Measurements from ENCODE around the gene CSRP3.
A peak's percentile ranks its signal among the peaks of the same experiment; 100 is the strongest.

The CSRP3 gene

DNA sequence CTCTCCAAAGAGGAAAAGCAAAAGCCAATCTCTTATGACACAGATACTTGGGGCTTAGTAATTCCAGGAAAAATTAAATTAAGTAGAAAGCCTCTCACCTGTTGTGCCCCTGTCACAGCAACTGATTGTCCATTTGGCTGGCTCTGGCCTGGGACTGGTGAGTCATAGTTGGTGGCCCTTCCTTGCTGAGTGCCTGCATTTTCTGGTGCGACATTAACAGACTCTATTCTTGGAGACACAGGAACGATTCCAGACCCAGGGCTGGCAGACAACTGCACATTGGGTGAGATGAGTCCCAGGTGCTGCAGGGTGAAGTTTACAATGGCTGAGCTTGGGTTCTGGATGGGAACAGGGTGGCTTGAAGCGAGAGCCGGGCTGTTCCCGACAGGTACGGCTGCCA, 23.3 kb upstream of the CSRP3 start:
- H3K36me3 ChIP-seq (ENCODE audit: control insufficient read depth in 2 of 2, insufficient read depth in 1 of 2, low read length in 2 of 2), result peaks cover 8 to 58% of the 10 kb centered on the region in 2 experiments
- CTCF ChIA-PET, result no interaction called here
- H3K4me1 ChIP-seq (ENCODE audit: control insufficient read depth, insufficient read depth, low read length), result no peaks in the 10 kb centered on the region
- POLR2A ChIA-PET, result no interaction called here
- no peaks in the 10 kb centered on the region for H3K9me3 ChIP-seq (ENCODE audit: control insufficient read depth, insufficient read depth, low read depth, low read length)
- TF ChIP-seq ZNF776 (tag by site-specific recombination; IDR thresholded peaks at IDR 0.05; ENCODE audit: borderline replicate concordance) (no peak), ZNF768 (tag by site-specific recombination; IDR thresholded peaks at IDR 0.05) (no peak), KLF10 (tag by site-specific recombination; IDR thresholded peaks at IDR 0.05) (no peak), ZSCAN16 (tag by site-specific recombination; IDR thresholded peaks at IDR 0.05) (no peak), ZNF138 (tag by site-specific recombination; IDR thresholded peaks at IDR 0.05; ENCODE audit: borderline replicate concordance) (no peak), PRDM1 (tag by site-specific recombination; IDR thresholded peaks at IDR 0.05) (no peak), ZNF18 (tag by site-specific recombination; IDR thresholded peaks at IDR 0.05) (no peak), ZNF416 (tag by site-specific recombination; IDR thresholded peaks at IDR 0.05) (no peak), ZNF521 (tag by site-specific recombination; IDR thresholded peaks at IDR 0.05) (no peak), ZNF677 (tag by site-specific recombination; IDR thresholded peaks at IDR 0.05) (no peak), ZNF266 (tag by site-specific recombination; IDR thresholded peaks at IDR 0.05; ENCODE audit: low read depth) (no peak)
- TF ChIP-seq, protein P1, sequence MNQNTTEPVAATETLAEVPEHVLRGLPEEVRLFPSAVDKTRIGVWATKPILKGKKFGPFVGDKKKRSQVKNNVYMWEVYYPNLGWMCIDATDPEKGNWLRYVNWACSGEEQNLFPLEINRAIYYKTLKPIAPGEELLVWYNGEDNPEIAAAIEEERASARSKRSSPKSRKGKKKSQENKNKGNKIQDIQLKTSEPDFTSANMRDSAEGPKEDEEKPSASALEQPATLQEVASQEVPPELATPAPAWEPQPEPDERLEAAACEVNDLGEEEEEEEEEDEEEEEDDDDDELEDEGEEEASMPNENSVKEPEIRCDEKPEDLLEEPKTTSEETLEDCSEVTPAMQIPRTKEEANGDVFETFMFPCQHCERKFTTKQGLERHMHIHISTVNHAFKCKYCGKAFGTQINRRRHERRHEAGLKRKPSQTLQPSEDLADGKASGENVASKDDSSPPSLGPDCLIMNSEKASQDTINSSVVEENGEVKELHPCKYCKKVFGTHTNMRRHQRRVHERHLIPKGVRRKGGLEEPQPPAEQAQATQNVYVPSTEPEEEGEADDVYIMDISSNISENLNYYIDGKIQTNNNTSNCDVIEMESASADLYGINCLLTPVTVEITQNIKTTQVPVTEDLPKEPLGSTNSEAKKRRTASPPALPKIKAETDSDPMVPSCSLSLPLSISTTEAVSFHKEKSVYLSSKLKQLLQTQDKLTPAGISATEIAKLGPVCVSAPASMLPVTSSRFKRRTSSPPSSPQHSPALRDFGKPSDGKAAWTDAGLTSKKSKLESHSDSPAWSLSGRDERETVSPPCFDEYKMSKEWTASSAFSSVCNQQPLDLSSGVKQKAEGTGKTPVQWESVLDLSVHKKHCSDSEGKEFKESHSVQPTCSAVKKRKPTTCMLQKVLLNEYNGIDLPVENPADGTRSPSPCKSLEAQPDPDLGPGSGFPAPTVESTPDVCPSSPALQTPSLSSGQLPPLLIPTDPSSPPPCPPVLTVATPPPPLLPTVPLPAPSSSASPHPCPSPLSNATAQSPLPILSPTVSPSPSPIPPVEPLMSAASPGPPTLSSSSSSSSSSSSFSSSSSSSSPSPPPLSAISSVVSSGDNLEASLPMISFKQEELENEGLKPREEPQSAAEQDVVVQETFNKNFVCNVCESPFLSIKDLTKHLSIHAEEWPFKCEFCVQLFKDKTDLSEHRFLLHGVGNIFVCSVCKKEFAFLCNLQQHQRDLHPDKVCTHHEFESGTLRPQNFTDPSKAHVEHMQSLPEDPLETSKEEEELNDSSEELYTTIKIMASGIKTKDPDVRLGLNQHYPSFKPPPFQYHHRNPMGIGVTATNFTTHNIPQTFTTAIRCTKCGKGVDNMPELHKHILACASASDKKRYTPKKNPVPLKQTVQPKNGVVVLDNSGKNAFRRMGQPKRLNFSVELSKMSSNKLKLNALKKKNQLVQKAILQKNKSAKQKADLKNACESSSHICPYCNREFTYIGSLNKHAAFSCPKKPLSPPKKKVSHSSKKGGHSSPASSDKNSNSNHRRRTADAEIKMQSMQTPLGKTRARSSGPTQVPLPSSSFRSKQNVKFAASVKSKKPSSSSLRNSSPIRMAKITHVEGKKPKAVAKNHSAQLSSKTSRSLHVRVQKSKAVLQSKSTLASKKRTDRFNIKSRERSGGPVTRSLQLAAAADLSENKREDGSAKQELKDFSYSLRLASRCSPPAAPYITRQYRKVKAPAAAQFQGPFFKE (tag by site-specific recombination; IDR thresholded peaks at IDR 0.05; ENCODE audit: borderline replicate concordance), result no peak
- no peak overlapping the region for H3K4me3 ChIP-seq (ENCODE audit: low read depth, low read length)
- H3K27ac ChIP-seq (ENCODE audit: extremely low read depth, low read depth, low read length), result no peak overlapping the region

GRCh38 chr11:19220903-19221724, 19.3 kb upstream of the CSRP3 start:
- Histone ChIP-seq H3K9me3 (ENCODE audit: control insufficient read depth, insufficient read depth, low read depth, low read length) (no peaks in the 10 kb centered on the region), H3K4me3 (ENCODE audit: low read depth, low read length) (no peak overlapping the region), H3K27ac (ENCODE audit: extremely low read depth, low read depth, low read length) (no peak overlapping the region), H3K4me1 (ENCODE audit: control insufficient read depth, insufficient read depth, low read length) (no peaks in the 10 kb centered on the region; the same call in 1 of the 2 replicates), H3K36me3 (ENCODE audit: control insufficient read depth in 2 of 2, insufficient read depth in 1 of 2, low read length in 2 of 2) (peaks cover 0 to 28% of the 10 kb centered on the region in 2 experiments; a peak in 1 of 3 replicates)
- ChIA-PET CTCF (interaction anchor here (0.8 kb wide), 1 partner anchor 150 kb away, joined by 5 read pairs; no protein-coding TSS in a partner anchor), POLR2A (no interaction called here)
- TF ChIP-seq PRDM4 (tag by site-specific recombination; IDR thresholded peaks at IDR 0.05) (no peak), SCRT2 (tag by site-specific recombination; IDR thresholded peaks at IDR 0.05) (peak; percentile 10; the same call in 1 of the 2 replicates), PATZ1 (tag by site-specific recombination; IDR thresholded peaks at IDR 0.05) (no peak), ZNF585B (tag by site-specific recombination; IDR thresholded peaks at IDR 0.05) (no peak), ZSCAN23 (tag by site-specific recombination; IDR thresholded peaks at IDR 0.05) (no peak), ZNF791 (tag by site-specific recombination; IDR thresholded peaks at IDR 0.05) (no peak), TCF7L2 (IDR thresholded peaks at IDR 0.05; ENCODE audit: borderline replicate concordance, low read depth, low read length) (peak; percentile 64; the same call in 1 of the 2 replicates), ZNF776 (tag by site-specific recombination; IDR thresholded peaks at IDR 0.05; ENCODE audit: borderline replicate concordance) (no peak)
- TF ChIP-seq, protein P2, sequence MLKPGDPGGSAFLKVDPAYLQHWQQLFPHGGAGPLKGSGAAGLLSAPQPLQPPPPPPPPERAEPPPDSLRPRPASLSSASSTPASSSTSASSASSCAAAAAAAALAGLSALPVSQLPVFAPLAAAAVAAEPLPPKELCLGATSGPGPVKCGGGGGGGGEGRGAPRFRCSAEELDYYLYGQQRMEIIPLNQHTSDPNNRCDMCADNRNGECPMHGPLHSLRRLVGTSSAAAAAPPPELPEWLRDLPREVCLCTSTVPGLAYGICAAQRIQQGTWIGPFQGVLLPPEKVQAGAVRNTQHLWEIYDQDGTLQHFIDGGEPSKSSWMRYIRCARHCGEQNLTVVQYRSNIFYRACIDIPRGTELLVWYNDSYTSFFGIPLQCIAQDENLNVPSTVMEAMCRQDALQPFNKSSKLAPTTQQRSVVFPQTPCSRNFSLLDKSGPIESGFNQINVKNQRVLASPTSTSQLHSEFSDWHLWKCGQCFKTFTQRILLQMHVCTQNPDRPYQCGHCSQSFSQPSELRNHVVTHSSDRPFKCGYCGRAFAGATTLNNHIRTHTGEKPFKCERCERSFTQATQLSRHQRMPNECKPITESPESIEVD (tag by site-specific recombination; IDR thresholded peaks at IDR 0.05), result 0 out of 2 replicates have a peak, but pooled peaks have one; percentile 35

All from HEK293 (cell line).